Transverse colon (tissue), 4 donors: ENCODE measurements around the gene SGIP1.

Source experiments
- POLR2A ChIP-seq: fragments of 450-650 bp; IDR thresholded peaks from one replicate; pipeline ENCODE4 v1.6.1; 2016; ENCODE audit warnings: antibody characterized with exemption, mild to moderate bottlenecking, moderate library complexity
- POLR2AphosphoS5 ChIP-seq, 3 donors: sonication (generic); formaldehyde crosslinking; IDR thresholded peaks; one replicate each; pipeline ENCODE4 v1.6.1; 2016; ENCODE audit warnings: antibody characterized with exemption in 3 of 3
- TF ChIP-seq, protein P1 (sequence below), 5 experiments: fragments of 200-600 bp in 3 of 5; fragments of 450-650 bp in 2 of 5; sonication (generic) in 3 of 5; IDR thresholded peaks; 1 replicate in 2 of 5; 2 replicates in 3 of 5; pipeline ENCODE4 v1.5.1; 2016 to 2017; ENCODE audit warnings: antibody characterized with exemption in 5 of 5, inconsistent platforms in 3 of 5, mild to moderate bottlenecking in 2 of 5, moderate library complexity in 1 of 5

DNA sequence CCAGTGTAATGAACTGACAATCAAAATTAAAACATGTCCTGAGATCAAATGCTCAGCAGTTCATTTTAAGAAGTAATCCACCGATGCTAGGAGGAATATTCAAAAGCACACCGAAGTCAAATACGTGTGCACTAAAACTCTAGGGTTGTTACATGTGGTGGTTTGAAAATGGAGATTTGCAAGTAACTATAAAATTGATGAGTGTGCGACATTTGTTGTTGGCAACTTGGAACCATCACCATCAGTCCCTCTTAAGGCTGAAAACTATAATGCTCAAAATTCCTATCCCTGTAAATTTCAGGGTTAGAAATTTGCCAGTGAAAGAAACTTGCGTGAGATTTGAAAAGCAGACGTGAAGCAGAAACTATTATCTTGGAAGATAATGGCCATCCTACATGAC is 13.3 kb upstream of the SGIP1 start:
- TF ChIP-seq, protein P1, sequence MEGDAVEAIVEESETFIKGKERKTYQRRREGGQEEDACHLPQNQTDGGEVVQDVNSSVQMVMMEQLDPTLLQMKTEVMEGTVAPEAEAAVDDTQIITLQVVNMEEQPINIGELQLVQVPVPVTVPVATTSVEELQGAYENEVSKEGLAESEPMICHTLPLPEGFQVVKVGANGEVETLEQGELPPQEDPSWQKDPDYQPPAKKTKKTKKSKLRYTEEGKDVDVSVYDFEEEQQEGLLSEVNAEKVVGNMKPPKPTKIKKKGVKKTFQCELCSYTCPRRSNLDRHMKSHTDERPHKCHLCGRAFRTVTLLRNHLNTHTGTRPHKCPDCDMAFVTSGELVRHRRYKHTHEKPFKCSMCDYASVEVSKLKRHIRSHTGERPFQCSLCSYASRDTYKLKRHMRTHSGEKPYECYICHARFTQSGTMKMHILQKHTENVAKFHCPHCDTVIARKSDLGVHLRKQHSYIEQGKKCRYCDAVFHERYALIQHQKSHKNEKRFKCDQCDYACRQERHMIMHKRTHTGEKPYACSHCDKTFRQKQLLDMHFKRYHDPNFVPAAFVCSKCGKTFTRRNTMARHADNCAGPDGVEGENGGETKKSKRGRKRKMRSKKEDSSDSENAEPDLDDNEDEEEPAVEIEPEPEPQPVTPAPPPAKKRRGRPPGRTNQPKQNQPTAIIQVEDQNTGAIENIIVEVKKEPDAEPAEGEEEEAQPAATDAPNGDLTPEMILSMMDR (IDR thresholded peaks at IDR 0.05) = no peak
- no peak for TF ChIP-seq POLR2AphosphoS5 (IDR thresholded peaks at IDR 0.05)
- no peak for TF ChIP-seq POLR2A
